ENCODE results near the gene PECR.

- no peak for TF ChIP-seq POLR2AphosphoS5 (IDR thresholded peaks at IDR 0.05)
- TF ChIP-seq, protein P1, sequence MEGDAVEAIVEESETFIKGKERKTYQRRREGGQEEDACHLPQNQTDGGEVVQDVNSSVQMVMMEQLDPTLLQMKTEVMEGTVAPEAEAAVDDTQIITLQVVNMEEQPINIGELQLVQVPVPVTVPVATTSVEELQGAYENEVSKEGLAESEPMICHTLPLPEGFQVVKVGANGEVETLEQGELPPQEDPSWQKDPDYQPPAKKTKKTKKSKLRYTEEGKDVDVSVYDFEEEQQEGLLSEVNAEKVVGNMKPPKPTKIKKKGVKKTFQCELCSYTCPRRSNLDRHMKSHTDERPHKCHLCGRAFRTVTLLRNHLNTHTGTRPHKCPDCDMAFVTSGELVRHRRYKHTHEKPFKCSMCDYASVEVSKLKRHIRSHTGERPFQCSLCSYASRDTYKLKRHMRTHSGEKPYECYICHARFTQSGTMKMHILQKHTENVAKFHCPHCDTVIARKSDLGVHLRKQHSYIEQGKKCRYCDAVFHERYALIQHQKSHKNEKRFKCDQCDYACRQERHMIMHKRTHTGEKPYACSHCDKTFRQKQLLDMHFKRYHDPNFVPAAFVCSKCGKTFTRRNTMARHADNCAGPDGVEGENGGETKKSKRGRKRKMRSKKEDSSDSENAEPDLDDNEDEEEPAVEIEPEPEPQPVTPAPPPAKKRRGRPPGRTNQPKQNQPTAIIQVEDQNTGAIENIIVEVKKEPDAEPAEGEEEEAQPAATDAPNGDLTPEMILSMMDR (IDR thresholded peaks at IDR 0.05 in 8 of 11, conservative IDR thresholded peaks at IDR 0.05 in 3 of 11): no peak
These were observed 26.2 kb upstream of the PECR start for GRCh38 chr2:216107760-216108159.

All from spleen (tissue), 7 donors.